ENCODE results near the gene GPR6.
A peak's percentile ranks its signal among the peaks of the same experiment; 100 is the strongest.

GPR6 gene

DNA sequence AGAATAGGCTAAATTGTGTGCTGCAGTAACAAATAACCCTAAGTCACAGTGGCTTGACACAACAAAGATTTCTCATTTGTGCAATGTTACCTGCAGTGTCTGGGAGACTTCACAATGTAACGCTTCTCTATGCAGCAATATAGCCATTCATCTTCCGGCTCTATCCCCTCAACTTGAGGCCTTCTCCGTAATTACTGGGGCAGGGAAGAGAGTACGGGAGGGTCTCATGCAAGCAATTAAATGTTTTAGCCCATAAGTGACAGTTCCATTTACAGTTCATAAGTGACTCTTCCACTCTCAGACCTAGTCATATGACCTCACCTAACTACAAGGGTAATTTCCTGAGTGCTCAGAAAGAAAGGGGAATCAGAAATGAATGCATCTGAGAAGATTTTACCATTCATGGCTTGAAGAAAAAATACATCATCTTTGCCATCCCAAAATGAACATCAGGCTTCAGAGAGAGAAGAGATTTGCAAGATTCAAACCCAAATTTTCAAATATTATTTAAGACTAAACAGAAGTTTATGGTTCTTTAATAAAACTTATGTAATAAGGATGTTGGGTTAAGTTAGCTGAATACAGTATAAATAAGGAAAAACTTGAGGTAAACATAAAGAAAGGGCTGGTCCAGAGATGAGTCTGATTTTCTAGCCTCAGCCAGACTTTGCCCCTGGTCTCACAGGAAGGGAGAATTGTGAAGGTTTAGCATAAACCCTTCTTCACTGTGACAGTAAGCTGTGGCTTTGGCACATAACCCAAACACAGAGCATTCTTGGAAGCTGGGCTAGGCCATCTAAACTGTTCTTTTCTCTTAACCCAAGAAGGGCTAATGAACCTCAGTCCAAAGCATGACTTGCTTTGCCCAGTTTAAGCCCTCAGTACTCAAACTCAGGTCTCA is 13.3 kb downstream of the GPR6 start:
- no peaks in the 10 kb centered on the region for H3K36me3 ChIP-seq
- H3K9ac ChIP-seq, result no peak overlapping the region
- H3K4me2 ChIP-seq, result no peak overlapping the region
- H3K9me3 ChIP-seq (replicated peaks in 1 of 11), result peaks cover 0 to 3% (median 0%) of the 10 kb centered on the region in 11 experiments; a peak in 2 of 22 replicates
- H3K4me3 ChIP-seq, result no peak overlapping the region
- no peak overlapping the region for H3K27ac ChIP-seq
- no peaks in the 10 kb centered on the region for H3K4me1 ChIP-seq
- H4K20me1 ChIP-seq, result no peaks in the 10 kb centered on the region
- H3K27me3 ChIP-seq, result no peaks in the 10 kb centered on the region
- TF ChIP-seq Cebpa-rat (IDR thresholded peaks at IDR 0.05), result no peak

DNA sequence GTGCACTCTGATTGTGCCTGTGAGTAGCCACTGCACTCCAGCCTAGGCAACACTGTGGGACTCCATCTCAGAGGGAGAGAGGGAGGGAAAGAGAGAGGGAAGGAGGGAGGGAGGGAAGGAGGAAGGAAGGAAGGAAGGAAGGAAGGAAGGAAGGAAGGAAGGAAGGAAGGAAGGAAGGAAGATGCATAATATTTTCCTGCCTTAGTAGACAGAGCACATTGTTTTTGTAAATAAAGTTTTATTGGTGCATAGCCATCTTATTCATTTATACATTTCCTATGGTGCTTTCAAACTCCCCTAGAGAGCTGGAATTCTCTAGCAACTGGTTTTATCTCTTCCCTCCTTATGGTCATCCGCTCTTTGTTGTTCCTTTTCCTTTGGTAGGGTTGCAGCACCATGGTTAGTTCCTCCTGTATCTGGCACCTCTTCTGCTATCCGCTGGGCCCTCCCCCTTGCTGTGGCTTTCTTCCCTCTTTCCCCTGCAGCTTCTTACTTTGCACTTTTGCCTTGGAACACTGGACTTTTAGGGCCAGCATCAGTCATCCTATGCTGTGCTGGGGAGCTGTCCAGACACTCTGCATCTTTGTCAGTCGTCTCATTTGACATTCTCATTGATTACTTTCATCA is 20.2 kb downstream of the GPR6 start:
- H3K9ac ChIP-seq, result no peak overlapping the region
- peaks cover 0 to 38% (median 0%) of the 10 kb centered on the region in 11 experiments; a peak in 10 of 22 replicates for H3K9me3 ChIP-seq (replicated peaks in 1 of 11)
- H3K4me3 ChIP-seq, result no peak overlapping the region
- no peak for TF ChIP-seq Cebpa-rat (IDR thresholded peaks at IDR 0.05)
- H3K27ac ChIP-seq, result no peak overlapping the region
- H3K4me2 ChIP-seq, result no peak overlapping the region
- H3K36me3 ChIP-seq, result no peaks in the 10 kb centered on the region
- H3K27me3 ChIP-seq, result no peaks in the 10 kb centered on the region
- peaks cover 0 to 9% (median 0%) of the 10 kb centered on the region in 10 experiments; a peak in 6 of 20 replicates for H3K4me1 ChIP-seq
- H4K20me1 ChIP-seq, result no peaks in the 10 kb centered on the region

DNA sequence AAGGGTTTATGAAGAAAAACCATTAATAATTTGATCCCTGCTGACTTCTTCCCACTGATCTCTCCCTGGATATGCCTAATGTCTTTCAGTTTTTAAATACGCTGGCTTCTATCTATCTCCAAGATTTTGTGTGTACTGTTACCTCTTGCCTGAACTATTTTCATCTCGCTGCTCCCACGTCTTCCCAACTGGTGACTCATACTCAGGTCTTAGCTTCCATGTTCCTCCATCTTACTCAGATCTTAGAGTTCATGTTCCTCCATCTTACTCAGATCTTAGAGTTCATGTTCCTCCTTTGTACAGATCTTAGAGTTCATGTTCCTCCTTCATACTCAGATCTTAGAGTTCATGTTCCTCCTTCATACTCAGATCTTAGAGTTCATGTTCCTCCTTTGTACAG is 21.6 kb downstream of the GPR6 start:
- peaks cover 0 to 9% (median 0%) of the 10 kb centered on the region in 10 experiments; a peak in 6 of 20 replicates for H3K4me1 ChIP-seq
- H3K27me3 ChIP-seq, result no peaks in the 10 kb centered on the region
- H3K9me3 ChIP-seq (replicated peaks in 1 of 11), result peaks cover 0 to 38% (median 0%) of the 10 kb centered on the region in 11 experiments; a peak in 10 of 22 replicates
- peak overlapping the region in 1 of 11 experiments; percentile 40; a peak in 2 of 22 replicates for H3K4me2 ChIP-seq
- peak overlapping the region in 2 of 11 experiments; percentile 28 to 62; a peak in 4 of 22 replicates for H3K27ac ChIP-seq
- H3K9ac ChIP-seq, result no peak overlapping the region
- no peaks in the 10 kb centered on the region for H4K20me1 ChIP-seq
- no peak overlapping the region for H3K4me3 ChIP-seq
- TF ChIP-seq Cebpa-rat (IDR thresholded peaks at IDR 0.05), result no peak
- H3K36me3 ChIP-seq, result no peaks in the 10 kb centered on the region

DNA sequence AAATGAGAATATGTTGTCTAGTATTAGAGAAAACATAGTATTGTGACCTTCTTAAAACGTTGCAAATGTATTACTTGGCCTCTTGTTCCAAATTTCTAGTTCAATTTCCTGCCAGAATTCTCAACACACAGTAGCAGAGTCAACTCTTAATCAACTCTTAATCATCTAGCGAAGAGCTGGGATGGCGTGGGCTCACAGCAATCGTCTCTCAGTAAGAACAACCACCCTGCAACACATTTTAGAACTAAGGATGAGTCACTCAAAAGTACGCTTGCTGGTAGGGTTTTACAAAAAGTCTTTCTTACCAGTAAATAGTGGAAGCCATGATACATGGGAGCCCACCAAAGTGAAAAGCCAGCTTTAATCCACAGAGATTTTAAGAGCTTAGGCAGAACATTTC is 24.6 kb downstream of the GPR6 start:
- Histone ChIP-seq H3K4me1 (peaks cover 0 to 9% (median 0%) of the 10 kb centered on the region in 10 experiments; a peak in 6 of 20 replicates), H3K4me3 (no peak overlapping the region), H4K20me1 (no peaks in the 10 kb centered on the region), H3K9me3 (replicated peaks in 1 of 11) (peaks cover 0 to 38% (median 0%) of the 10 kb centered on the region in 11 experiments; a peak in 10 of 22 replicates), H3K27me3 (no peaks in the 10 kb centered on the region), H3K27ac (no peak overlapping the region), H3K4me2 (no peak overlapping the region), H3K9ac (no peak overlapping the region), H3K36me3 (no peaks in the 10 kb centered on the region)
- no peak for TF ChIP-seq Cebpa-rat (IDR thresholded peaks at IDR 0.05)

DNA sequence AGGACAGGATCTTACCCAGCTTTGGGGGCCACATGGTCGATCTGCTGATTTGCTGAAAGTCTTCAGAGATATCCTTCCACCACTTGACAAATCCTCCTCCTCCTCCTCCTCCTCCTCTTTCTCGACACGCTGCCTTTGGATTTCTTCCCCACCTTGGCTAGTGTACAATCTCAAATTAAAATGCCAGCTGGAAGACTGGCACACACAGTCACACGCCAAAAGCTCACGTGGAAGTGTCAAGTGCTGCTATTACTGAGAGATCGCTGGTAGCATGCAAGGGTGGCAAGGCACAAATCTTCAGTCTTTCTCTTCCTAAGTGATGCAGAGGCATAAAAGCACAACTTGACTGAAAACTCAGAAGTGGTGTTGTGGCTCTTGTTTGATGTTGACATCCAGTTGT is 35.3 kb downstream of the GPR6 start:
- H3K4me2 ChIP-seq, result no peak overlapping the region
- TF ChIP-seq Cebpa-rat (IDR thresholded peaks at IDR 0.05), result no peak
- no peak overlapping the region for H3K9ac ChIP-seq
- no peak overlapping the region for H3K4me3 ChIP-seq
- H4K20me1 ChIP-seq, result no peaks in the 10 kb centered on the region
- H3K27ac ChIP-seq, result no peak overlapping the region
- H3K9me3 ChIP-seq (replicated peaks in 1 of 11), result peaks cover 0 to 16% (median 9%) of the 10 kb centered on the region in 11 experiments; a peak in 13 of 22 replicates
- H3K27me3 ChIP-seq, result no peaks in the 10 kb centered on the region
- H3K36me3 ChIP-seq, result no peaks in the 10 kb centered on the region; a peak in 1 of 22 replicates
- H3K4me1 ChIP-seq, result peaks cover 0 to 7% (median 0%) of the 10 kb centered on the region in 10 experiments; a peak in 2 of 20 replicates

DNA sequence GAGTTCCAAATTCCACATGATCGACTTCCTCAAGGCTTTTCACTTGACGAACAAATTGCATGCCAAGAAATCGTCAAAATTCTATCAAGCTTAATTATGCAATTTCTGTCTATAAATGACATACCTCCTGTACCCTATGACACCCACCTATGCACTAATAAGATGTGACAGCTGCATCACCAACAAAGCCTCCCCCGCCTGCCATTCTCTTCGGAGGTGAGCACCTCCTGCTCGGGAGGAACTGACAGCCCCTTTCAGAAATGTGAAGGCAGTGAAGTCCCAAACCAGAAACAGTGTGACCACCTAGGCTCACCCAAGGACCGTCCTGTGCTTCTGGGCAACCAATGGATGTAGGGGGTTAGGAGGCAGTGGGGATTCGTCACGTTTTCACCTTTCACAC is 37.1 kb downstream of the GPR6 start:
- H3K4me2 ChIP-seq, result no peak overlapping the region
- H3K9me3 ChIP-seq (replicated peaks in 1 of 11), result peaks cover 0 to 16% (median 9%) of the 10 kb centered on the region in 11 experiments; a peak in 13 of 22 replicates
- TF ChIP-seq Cebpa-rat (IDR thresholded peaks at IDR 0.05), result no peak
- H3K4me3 ChIP-seq, result no peak overlapping the region
- H3K4me1 ChIP-seq, result peaks cover 0 to 15% (median 5%) of the 10 kb centered on the region in 10 experiments; a peak in 14 of 20 replicates
- H3K27me3 ChIP-seq, result no peaks in the 10 kb centered on the region
- H3K27ac ChIP-seq, result no peak overlapping the region
- H3K9ac ChIP-seq, result no peak overlapping the region
- no peaks in the 10 kb centered on the region for H4K20me1 ChIP-seq
- H3K36me3 ChIP-seq, result no peaks in the 10 kb centered on the region; a peak in 1 of 22 replicates

DNA sequence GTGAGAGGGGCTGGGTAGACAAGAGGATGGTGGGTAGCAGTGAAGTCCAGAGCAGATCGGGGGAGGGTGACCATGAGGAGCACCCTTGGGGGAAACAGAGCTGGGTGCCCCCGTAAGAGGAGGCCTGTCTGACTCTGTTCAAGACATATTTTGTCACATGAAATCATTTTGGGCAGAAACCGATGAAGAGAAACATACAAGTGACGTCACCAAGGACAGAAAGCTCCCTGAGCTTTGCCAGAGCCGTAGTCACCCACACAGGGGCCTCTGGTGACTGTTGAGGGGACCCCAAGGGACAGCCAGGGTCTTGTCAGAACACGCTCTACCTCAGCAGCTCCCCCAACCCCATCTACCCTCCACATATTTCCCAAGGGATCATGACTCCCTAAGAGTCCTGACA is 39.2 kb downstream of the GPR6 start:
- no peak overlapping the region for H3K9ac ChIP-seq
- peaks cover 12 to 28% (median 19%) of the 10 kb centered on the region in 10 experiments for H3K4me1 ChIP-seq
- H3K27me3 ChIP-seq, result no peaks in the 10 kb centered on the region
- no peak overlapping the region for H3K4me3 ChIP-seq
- H3K36me3 ChIP-seq, result no peaks in the 10 kb centered on the region
- no peaks in the 10 kb centered on the region for H4K20me1 ChIP-seq
- no peak overlapping the region for H3K27ac ChIP-seq
- H3K9me3 ChIP-seq (replicated peaks in 1 of 11), result 0 out of 22 replicates have a peak, but pooled peaks cover 0 to 4% (median 0%) of the 10 kb centered on the region in 11 experiments
- TF ChIP-seq Cebpa-rat (IDR thresholded peaks at IDR 0.05), result no peak
- H3K4me2 ChIP-seq, result peak overlapping the region in 3 of 11 experiments; percentile 9 to 28 (median 20); a peak in 5 of 22 replicates

DNA sequence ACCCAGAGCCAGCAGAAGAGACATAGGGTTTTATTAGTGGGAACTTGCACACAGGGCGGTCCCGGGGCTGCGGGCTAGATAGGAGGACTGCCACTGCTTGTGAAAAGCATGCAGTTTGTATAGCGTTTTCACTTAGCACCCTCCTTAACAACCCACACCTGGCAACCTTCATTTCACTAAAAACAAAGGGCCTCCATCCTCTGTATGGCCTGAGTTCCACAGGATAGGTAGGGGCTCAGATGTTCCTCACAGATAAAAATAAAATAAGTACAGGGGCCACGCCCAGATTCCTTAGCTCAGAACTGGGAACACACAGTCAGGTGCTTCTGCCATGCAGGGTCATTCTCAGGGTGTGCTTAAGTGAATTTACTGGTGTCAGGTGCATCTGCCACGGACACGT is 39.8 kb downstream of the GPR6 start:
- TF ChIP-seq Cebpa-rat (IDR thresholded peaks at IDR 0.05), result no peak
- no peaks in the 10 kb centered on the region for H3K9me3 ChIP-seq (replicated peaks in 1 of 11)
- peaks cover 12 to 28% (median 19%) of the 10 kb centered on the region in 10 experiments for H3K4me1 ChIP-seq
- no peaks in the 10 kb centered on the region for H3K27me3 ChIP-seq
- no peaks in the 10 kb centered on the region for H4K20me1 ChIP-seq
- H3K9ac ChIP-seq, result no peak overlapping the region
- H3K27ac ChIP-seq, result no peak overlapping the region
- no peak overlapping the region for H3K4me2 ChIP-seq
- no peak overlapping the region for H3K4me3 ChIP-seq
- H3K36me3 ChIP-seq, result no peaks in the 10 kb centered on the region

DNA sequence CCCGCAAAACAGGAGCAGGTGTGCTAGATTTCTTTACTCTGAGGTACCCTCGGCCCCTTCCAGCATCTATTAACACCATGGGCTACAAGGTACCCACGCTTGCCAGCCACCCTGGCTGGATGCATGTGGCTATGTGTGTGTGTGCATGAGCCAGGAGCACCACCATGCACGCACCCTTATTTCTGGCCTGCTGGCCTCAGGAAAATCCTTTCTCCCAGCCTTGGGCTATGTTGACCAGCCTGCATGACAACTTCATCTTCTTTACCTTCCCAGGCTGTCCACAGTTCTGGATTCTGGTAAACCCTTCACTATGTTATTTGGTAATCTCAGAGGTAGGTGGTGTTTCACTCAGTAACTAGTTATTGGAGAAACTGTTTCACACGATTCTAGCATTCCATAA is 40.4 kb downstream of the GPR6 start:
- no peak for TF ChIP-seq Cebpa-rat (IDR thresholded peaks at IDR 0.05)
- no peaks in the 10 kb centered on the region for H4K20me1 ChIP-seq
- no peak overlapping the region for H3K4me2 ChIP-seq
- no peaks in the 10 kb centered on the region for H3K36me3 ChIP-seq
- H3K9me3 ChIP-seq (replicated peaks in 1 of 11), result peaks cover 0 to 3% (median 0%) of the 10 kb centered on the region in 11 experiments; a peak in 1 of 22 replicates
- H3K27ac ChIP-seq, result no peak overlapping the region
- peaks cover 12 to 28% (median 19%) of the 10 kb centered on the region in 10 experiments for H3K4me1 ChIP-seq
- H3K27me3 ChIP-seq, result no peaks in the 10 kb centered on the region
- H3K9ac ChIP-seq, result no peak overlapping the region
- no peak overlapping the region for H3K4me3 ChIP-seq
